Erythroblast (primary cell): ENCODE results near the gene IFT81.
A peak's percentile ranks its signal among the peaks of the same experiment; 100 is the strongest.

Experiments
- DNase-seq, 2 experiments: peaks; one replicate each; lab custom pipeline; 2025; lab: John Stamatoyannopoulos, UW
- GATA1 ChIP-seq: IDR thresholded peaks from 2 replicates; pipeline ENCODE4 v1.6.1; 2011; ENCODE audit warnings: low read depth, mild to moderate bottlenecking, control low read depth, low read length, moderate library complexity
- POLR2A ChIP-seq: IDR thresholded peaks from 2 replicates; pipeline ENCODE4 v1.6.1; 2011; ENCODE audit warnings: mild to moderate bottlenecking, low read length

Gene IFT81

GRCh38 chr12:110256780-110257431 is 132.7 kb downstream of the IFT81 start:
- TF ChIP-seq POLR2A = no peak
- no peak for TF ChIP-seq GATA1
- DNase-seq = no peak

GRCh38 chr12:110258466-110258865 is 134.3 kb downstream of the IFT81 start:
- no peak for DNase-seq
- TF ChIP-seq GATA1 = no peak
- no peak for TF ChIP-seq POLR2A

DNA sequence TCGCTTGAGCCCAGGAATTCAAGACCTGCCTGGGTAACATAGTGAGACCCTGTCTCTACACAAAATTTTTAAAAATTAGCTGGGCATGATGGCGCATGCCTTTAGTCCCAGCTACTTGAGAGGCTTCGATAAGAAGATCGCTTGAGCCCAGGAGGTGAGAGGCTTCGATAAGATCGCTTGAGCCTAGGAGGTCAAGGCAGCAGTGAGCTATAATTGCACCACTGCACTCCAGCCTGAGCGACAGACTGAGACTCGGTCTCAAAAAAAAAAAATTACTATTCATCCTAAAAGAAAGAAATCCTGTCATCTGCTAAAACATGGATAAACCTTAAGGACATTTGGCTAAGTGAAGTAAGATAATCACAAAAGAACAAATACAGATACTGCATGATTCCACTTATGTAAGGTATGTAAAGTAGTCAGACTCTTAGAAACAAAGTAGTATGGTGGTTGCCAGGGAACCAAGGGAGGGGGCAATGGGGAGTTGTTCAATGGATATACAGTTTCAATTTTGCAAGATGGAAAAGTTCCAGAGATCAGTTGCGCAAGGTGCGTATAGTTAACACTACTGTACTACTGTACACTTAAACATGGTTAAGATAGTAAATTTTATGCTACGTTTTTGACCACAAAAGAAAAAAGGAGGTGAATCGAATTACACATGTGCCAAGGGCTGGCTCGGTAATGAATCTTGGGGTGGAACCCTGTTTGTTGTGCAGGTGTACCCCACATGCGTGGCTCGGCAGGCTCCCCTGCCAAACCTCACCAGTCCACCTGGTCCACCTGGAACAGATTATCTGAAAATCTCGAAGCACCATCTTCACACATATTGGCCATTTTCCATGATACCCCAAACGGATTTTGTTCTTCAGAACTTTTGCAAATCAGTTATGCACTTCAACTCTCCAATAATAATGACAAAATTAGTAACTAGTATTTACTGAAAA is 138.6 kb downstream of the IFT81 start:
- TF ChIP-seq GATA1 (no peak), POLR2A (no peak)
- DNase-seq = no peak

DNA sequence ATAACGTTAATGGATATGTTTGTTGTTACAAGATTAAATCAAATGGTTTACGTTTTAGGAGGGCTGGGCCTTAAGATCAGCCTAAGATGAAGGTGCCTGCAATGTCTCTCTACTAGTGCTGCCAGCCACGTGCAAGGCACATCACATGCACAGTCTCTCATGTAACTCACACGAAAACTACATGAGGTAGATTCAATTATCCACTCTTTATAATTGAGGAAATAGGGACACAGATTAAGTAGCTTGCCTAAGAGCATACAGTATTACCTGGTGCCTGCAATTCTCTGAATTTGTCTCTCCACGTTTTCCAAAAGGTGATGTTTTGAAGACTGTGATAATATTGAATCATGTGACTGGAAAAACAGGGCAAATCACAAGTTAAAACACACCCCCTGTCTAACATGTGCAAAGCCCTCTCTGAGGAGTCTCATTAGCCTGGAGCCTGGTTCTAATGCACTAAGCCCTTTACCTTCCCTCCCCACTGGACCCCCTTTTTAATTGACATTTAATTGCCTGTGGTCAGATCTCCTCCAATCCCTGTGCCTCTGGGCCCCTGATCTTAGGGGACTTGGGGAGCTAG is 142.3 kb downstream of the IFT81 start:
- TF ChIP-seq GATA1 (no peak), POLR2A (no peak)

DNA sequence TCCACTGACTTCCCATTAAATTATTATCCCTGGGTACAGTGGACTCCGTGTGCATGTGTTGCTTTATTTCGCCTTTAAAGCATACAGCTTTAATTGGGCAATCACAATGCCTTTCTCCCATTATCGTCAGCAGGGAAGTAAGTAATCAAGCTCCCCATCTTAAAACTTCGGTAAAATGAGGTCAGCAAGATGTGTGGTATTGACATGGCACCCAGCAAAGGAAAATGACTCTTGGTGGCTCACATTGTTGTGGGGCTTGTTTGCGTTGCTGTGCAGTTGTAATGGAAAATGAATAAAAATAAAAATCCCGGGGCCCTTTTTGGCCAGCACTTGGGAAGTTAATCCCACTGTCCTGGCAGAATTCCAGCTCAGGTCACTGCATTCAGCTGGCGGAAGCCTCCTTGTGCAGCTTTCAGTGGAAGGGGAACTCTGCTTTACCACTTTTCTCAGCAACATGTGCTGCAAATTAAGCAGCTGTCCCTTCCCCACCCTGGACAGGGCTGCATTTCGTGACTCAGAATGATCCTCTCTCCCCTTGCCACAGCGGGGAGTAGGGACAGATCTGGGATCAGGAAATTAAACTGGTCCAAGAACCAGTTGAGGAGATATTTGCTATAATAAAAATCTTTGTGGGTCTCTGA is 142.9 kb downstream of the IFT81 start:
- TF ChIP-seq GATA1 (no peak), POLR2A (no peak)

More for the DNA sequence above, 142.3 kb downstream of the IFT81 start:
- peak in 1 of 2 experiments; percentile 10 for DNase-seq

More for the DNA sequence above, 142.9 kb downstream of the IFT81 start:
- DNase-seq = no peak
